ACHN (cell line): ENCODE results near the gene PRKG1.
A peak's percentile ranks its signal among the peaks of the same experiment; 100 is the strongest.

Source experiments
- DNase-seq: peaks from one replicate; pipeline ENCODE4 v3.0.0-alpha.2; 2015
- in situ Hi-C: cut with HindIII; loops from 2 replicates; pipeline ENCODE4 v1.10.0; 2017; ENCODE audit warnings: low sequenced_read_pairs, low pct_ligation_motif_present, low pct_unique_long_range_greater_than_20kb

PRKG1 gene

GRCh38 chr10:51075043-51075872 is 971 bp downstream of the PRKG1 start:
- in situ Hi-C loops = no loop called here
- DNase-seq = no peak

GRCh38 chr10:51075873-51076229 is 1.6 kb downstream of the PRKG1 start:
- DNase-seq = no peak
- in situ Hi-C loops = no loop called here

GRCh38 chr10:51076299-51076841 is 2.1 kb downstream of the PRKG1 start:
- DNase-seq = no peak
- in situ Hi-C loops = no loop called here

- in situ Hi-C loops = no loop called here
Measured at GRCh38 chr10:51077074-51077473, 2.8 kb downstream of the PRKG1 start.

GRCh38 chr10:51077507-51077906 is 3.2 kb downstream of the PRKG1 start:
- no peak for DNase-seq
- in situ Hi-C loops = no loop called here

More at GRCh38 chr10:51077074-51077473, 2.8 kb downstream of the PRKG1 start:
- DNase-seq = no peak

GRCh38 chr10:51079331-51079730 is 5.0 kb downstream of the PRKG1 start:
- no peak for DNase-seq

GRCh38 chr10:51079766-51080165 is 5.5 kb downstream of the PRKG1 start:
- no peak for DNase-seq
- in situ Hi-C loops = no loop called here

More at GRCh38 chr10:51079331-51079730, 5.0 kb downstream of the PRKG1 start:
- in situ Hi-C loops = no loop called here

- DNase-seq = no peak
- in situ Hi-C loops = no loop called here
Measured at GRCh38 chr10:51080311-51081006, 6.2 kb downstream of the PRKG1 start.

GRCh38 chr10:51082857-51083256 is 8.6 kb downstream of the PRKG1 start:
- in situ Hi-C loops = no loop called here
- DNase-seq = no peak

- DNase-seq = no peak
- in situ Hi-C loops = no loop called here
Measured at GRCh38 chr10:51083356-51083853, 9.1 kb downstream of the PRKG1 start.

GRCh38 chr10:51085204-51085603 is 10.9 kb downstream of the PRKG1 start:
- DNase-seq = no peak
- in situ Hi-C loops = no loop called here

- no peak for DNase-seq
- in situ Hi-C loops = no loop called here
Measured at GRCh38 chr10:51086710-51087109, 12.4 kb downstream of the PRKG1 start.

GRCh38 chr10:51087114-51087513 is 12.8 kb downstream of the PRKG1 start:
- in situ Hi-C loops = no loop called here
- DNase-seq = no peak

GRCh38 chr10:51090190-51090589 is 15.9 kb downstream of the PRKG1 start:
- no peak for DNase-seq
- in situ Hi-C loops = no loop called here

GRCh38 chr10:51092402-51092801 is 18.1 kb downstream of the PRKG1 start:
- in situ Hi-C loops = no loop called here
- peak; percentile 4 for DNase-seq

- no peak for DNase-seq
- in situ Hi-C loops = no loop called here
Measured at GRCh38 chr10:51095444-51095843, 21.2 kb downstream of the PRKG1 start.

GRCh38 chr10:51097546-51097945 is 23.3 kb downstream of the PRKG1 start:
- no peak for DNase-seq
- in situ Hi-C loops = no loop called here

GRCh38 chr10:51100221-51100620 is 25.9 kb downstream of the PRKG1 start:
- DNase-seq = no peak
- in situ Hi-C loops = no loop called here

- no peak for DNase-seq
- in situ Hi-C loops = no loop called here
Measured at GRCh38 chr10:51103554-51104217, 29.4 kb downstream of the PRKG1 start.
